Thyroid gland (tissue), 4 donors: ENCODE results near the gene PCCA.
"Not testable (repeated sequence)": the region's sequence is repeated elsewhere in the genome, so short reads cannot be mapped to it uniquely, and the experiment has no call there.

ENCODE experiments used
- CTCF ChIP-seq, 6 experiments: fragments of 200-600 bp in 3 of 6; fragments of 450-650 bp in 3 of 6; sonication (generic) in 3 of 6; IDR thresholded peaks; one replicate each; pipeline ENCODE4 v1.5.1; 2016 to 2019; ENCODE audit warnings: antibody characterized with exemption in 6 of 6, mild to moderate bottlenecking in 2 of 6, inconsistent platforms in 1 of 6, moderate library complexity in 1 of 6
- POLR2A ChIP-seq, 2 donors: fragments of 450-650 bp; IDR thresholded peaks; one replicate each; pipeline ENCODE4 v1.6.1; 2017; ENCODE audit warnings: antibody characterized with exemption in 2 of 2, mild to moderate bottlenecking in 2 of 2, moderate library complexity in 1 of 2

- not testable (repeated sequence) for TF ChIP-seq CTCF, POLR2A (IDR thresholded peaks at IDR 0.05)
Observed at GRCh38 chr13:100174455-100174854, 85.6 kb downstream of the PCCA start.
